Activated naive CD4-positive, alpha-beta T cell treated with anti-CD3 and anti-CD28 coated beads for 36 hours (primary cell): Measurements from ENCODE around the gene SLITRK3. TPM values are rescaled to one million over a fixed set of nuclear protein-coding genes. Genes with fewer than 3 reads are reported as not detected.
"Not testable (repeated sequence)": the region's sequence is repeated elsewhere in the genome, so short reads cannot be mapped to it uniquely, and the experiment has no call there.

ENCODE experiments used
- CTCF ChIA-PET: fragments of 350-600 bp; sonication (Branson Sonifier 250); formaldehyde crosslinking; loops from one replicate; lab custom pipeline; 2021; ENCODE audit warnings: antibody characterized with exemption; lab: Charles Lee
- DNase-seq: peaks from one replicate; pipeline ENCODE4 v3.0.0-alpha.2; 2020
- H3K27ac Mint-ChIP-seq: one replicate; pipeline ENCODE4 v1.8.0; 2021; ENCODE audit warnings: mild to moderate bottlenecking, mixed read lengths
- H3K27me3 Mint-ChIP-seq: one replicate; pipeline ENCODE4 v1.8.0; 2021; ENCODE audit warnings: low read depth, mixed read lengths
- H3K36me3 Mint-ChIP-seq: one replicate; pipeline ENCODE4 v1.8.0; 2021; ENCODE audit warnings: low read depth, mixed read lengths
- H3K4me1 Mint-ChIP-seq: one replicate; pipeline ENCODE4 v1.8.0; 2021; ENCODE audit warnings: low read depth, mixed read lengths
- H3K4me3 Mint-ChIP-seq: one replicate; pipeline ENCODE4 v1.8.0; 2021; ENCODE audit warnings: mild to moderate bottlenecking, moderate library complexity, mixed read lengths
- H3K9me3 Mint-ChIP-seq: one replicate; pipeline ENCODE4 v1.8.0; 2021; ENCODE audit warnings: mixed read lengths
- intact Hi-C: fragments of 100-400 bp; cut with micrococcal nuclease; formaldehyde crosslinking; loops from one replicate; pipeline ENCODE4 v1.15.1; 2023
- total RNA-seq, 2 experiments: library from RNA; stranded (reverse); gene quantifications; one replicate each; pipeline ENCODE4 v1.2.3, GENCODE V29; 2021

SLITRK3 gene
- total RNA-seq, 2 experiments from 2014 or later, result not detected

GRCh38 chr3:165170236-165170635 lies 25.9 kb downstream of the SLITRK3 start:
- intact Hi-C loops, result no loop called here
- Mint-ChIP-seq H3K27ac (no peak overlapping the region), H3K27me3 (no peaks in the 10 kb centered on the region), H3K36me3 (no peaks in the 10 kb centered on the region), H3K4me1 (no peaks in the 10 kb centered on the region), H3K4me3 (no peak overlapping the region), H3K9me3 (peaks cover 2% of the 10 kb centered on the region)
- CTCF ChIA-PET, result no interaction called here
- no peak for DNase-seq

DNA sequence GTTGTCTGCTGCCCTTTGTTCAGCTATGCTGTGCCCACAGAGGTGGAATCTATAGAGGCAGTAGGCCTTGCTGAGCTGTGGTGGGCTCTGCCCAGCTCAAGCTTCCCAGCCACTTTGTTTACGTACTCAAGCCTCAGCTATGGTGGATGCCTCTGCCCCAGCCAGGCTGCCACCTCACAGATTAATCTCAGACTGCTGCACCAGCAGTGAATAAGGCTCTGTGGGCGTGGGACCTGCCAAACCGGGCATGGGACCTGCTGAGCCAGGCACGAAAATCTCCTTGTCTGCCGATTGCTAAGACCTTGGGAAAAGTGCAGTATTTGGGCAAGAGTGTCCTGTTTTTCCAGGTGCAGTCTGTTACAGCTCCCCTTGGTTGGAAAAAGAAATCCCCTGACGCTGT lies 26.8 kb downstream of the SLITRK3 start:
- no peaks in the 10 kb centered on the region for H3K27me3 Mint-ChIP-seq
- H3K4me3 Mint-ChIP-seq, result no peak overlapping the region
- DNase-seq, result no peak
- intact Hi-C loops, result no loop called here
- peaks cover 2% of the 10 kb centered on the region for H3K9me3 Mint-ChIP-seq
- no peak overlapping the region for H3K27ac Mint-ChIP-seq
- no peaks in the 10 kb centered on the region for H3K36me3 Mint-ChIP-seq
- H3K4me1 Mint-ChIP-seq, result no peaks in the 10 kb centered on the region
- CTCF ChIA-PET, result no interaction called here

DNA sequence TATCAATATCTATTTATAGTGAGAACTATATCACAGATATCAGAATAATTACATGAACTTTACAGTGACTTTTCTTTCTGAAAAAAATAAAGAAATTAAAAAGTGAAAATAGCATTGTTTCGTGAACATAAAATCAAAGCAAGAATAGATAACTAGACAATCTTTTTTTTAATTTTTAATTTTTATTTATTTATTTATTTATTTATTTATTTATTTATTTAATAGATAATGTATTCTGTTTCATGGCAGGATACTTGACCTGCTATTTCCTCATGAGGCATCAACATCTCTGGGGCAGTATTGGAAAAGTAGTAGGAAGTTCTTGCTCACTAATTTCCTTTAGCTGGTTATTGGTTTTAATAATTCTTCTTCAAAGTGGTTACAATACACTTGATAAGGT lies 33.3 kb downstream of the SLITRK3 start:
- CTCF ChIA-PET, result interaction anchor here (0.7 kb wide), 1 partner anchor 1850 kb away, joined by 3 read pairs; no protein-coding TSS in a partner anchor

DNA sequence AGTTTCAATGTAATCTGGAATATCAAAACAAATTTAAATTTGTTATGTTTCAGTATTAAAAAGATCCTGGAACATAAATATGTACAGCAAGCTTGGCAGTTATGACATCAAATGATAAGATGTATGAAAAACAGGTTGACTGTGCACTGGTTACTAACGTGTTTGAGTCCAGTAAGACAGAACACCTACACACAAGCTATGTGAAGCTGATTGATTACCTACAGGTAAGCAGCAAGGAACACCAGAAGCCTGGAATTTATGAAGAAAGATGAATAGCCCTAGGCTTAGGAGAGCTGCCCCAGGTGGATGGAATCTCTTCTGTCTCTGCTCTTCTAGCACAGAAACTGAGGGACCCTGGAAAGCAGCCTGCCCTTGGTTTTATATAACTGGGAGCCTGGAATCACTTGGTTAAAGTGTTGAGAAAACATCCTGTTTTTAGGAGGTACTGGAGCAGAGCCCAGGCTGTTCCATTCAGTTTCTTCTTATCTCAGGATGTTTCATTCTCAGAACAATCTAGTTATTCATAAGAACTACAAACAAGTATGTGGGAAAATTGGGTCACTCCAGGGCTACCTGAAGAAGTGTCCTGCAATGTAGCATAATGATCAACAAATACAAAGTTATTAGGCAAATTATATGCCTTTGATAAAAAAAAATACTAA lies 36.3 kb downstream of the SLITRK3 start:
- H3K27me3 Mint-ChIP-seq, result no peaks in the 10 kb centered on the region
- CTCF ChIA-PET, result no interaction called here

More for the DNA sequence above, 33.3 kb downstream of the SLITRK3 start:
- no peak for DNase-seq
- Mint-ChIP-seq H3K9me3 (peaks cover 2% of the 10 kb centered on the region), H3K4me1 (no peaks in the 10 kb centered on the region), H3K36me3 (no peaks in the 10 kb centered on the region), H3K27me3 (no peaks in the 10 kb centered on the region), H3K27ac (no peak overlapping the region), H3K4me3 (no peak overlapping the region)
- intact Hi-C loops, result no loop called here

DNA sequence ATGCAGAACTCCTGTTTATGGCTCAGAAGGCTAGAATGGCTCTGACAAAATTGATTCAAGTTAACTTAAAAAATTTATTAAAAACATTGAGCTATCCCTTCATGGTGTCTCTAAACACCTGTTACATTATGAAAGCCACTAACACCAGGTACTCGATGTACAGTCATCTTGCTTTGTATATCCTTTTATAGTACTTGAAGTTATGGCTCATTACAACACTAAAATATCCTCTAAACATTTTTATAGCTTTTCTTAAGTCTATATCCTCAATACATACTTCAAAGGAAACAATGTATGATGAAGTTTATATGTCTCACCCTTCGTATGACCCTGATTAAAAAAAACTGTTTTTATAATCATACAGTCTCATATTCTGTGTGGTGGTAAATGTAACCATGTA lies 38.2 kb downstream of the SLITRK3 start:
- H3K36me3 Mint-ChIP-seq, result no peaks in the 10 kb centered on the region
- H3K9me3 Mint-ChIP-seq, result no peaks in the 10 kb centered on the region
- intact Hi-C loops, result no loop called here
- H3K27ac Mint-ChIP-seq, result no peak overlapping the region
- H3K27me3 Mint-ChIP-seq, result no peaks in the 10 kb centered on the region
- CTCF ChIA-PET, result no interaction called here
- no peak overlapping the region for H3K4me3 Mint-ChIP-seq
- DNase-seq, result no peak
- H3K4me1 Mint-ChIP-seq, result no peaks in the 10 kb centered on the region

More for the DNA sequence above, 36.3 kb downstream of the SLITRK3 start:
- no peaks in the 10 kb centered on the region for H3K36me3 Mint-ChIP-seq
- H3K27ac Mint-ChIP-seq, result no peak overlapping the region
- H3K4me1 Mint-ChIP-seq, result no peaks in the 10 kb centered on the region
- H3K4me3 Mint-ChIP-seq, result no peak overlapping the region
- no peak for DNase-seq
- H3K9me3 Mint-ChIP-seq, result no peaks in the 10 kb centered on the region
- intact Hi-C loops, result no loop called here

DNA sequence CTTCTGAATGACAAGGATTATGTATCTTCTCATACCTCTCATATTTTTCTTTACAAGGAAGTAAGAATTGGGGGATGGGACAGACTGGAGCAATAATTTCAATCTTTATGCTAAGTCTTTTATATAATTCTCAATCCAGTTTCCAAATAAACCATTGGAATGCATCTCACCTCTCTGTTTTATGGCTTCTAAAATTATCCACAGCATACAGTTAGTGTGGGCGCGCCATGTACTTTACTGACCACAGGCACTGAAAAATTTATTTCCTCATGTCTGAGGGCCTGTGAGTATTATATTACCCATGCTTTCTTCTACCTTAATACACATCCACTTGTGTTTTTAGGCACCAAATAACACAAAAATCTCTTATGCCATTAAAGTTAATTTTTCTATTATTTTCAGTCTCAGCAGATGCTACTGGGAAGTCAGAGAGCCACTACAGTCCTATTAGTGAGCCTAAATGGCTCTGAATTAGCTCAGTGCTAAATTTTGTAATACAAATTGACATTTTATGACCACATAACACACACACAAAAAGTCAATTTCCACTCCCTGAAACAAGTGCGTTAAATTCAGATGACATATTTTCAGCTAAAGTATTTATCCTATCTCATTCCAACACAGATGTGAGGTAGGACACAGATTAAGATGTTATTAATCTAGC lies 39.3 kb downstream of the SLITRK3 start:
- CTCF ChIA-PET, result no interaction called here
- no peaks in the 10 kb centered on the region for H3K36me3 Mint-ChIP-seq
- H3K27ac Mint-ChIP-seq, result no peak overlapping the region
- no peaks in the 10 kb centered on the region for H3K27me3 Mint-ChIP-seq
- H3K9me3 Mint-ChIP-seq, result no peaks in the 10 kb centered on the region
- no peaks in the 10 kb centered on the region for H3K4me1 Mint-ChIP-seq
- DNase-seq, result no peak
- intact Hi-C loops, result no loop called here
- H3K4me3 Mint-ChIP-seq, result no peak overlapping the region

DNA sequence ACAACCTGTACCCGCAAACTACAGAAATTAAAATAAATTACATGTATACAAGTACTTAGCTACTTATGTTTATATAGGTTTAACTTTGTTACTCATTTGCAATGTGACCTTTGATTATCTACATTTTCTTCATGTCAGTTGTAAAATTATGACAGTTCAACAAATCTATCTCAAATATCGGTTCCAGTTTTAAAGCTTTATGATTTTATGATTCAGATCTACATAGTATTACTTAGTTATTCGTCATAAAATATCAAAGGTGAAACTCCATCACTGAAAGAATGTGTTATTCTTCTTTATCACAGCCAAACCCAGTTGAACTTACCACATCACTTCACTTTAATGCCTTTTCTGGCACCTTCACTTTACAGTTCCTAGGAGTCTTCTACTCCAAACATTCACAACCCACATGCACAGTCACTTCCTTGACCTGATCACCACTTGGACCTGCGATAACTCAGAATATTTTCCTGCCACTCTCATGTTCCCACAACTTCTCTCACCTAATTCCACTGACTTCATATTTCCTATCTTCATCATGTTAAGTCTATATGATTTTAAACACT lies 47.2 kb downstream of the SLITRK3 start:
- intact Hi-C loops, result no loop called here
- no peaks in the 10 kb centered on the region for H3K36me3 Mint-ChIP-seq
- peaks cover 3% of the 10 kb centered on the region for H3K9me3 Mint-ChIP-seq
- CTCF ChIA-PET, result no interaction called here
- no peaks in the 10 kb centered on the region for H3K27me3 Mint-ChIP-seq
- no peak overlapping the region for H3K27ac Mint-ChIP-seq
- H3K4me1 Mint-ChIP-seq, result no peaks in the 10 kb centered on the region
- no peak overlapping the region for H3K4me3 Mint-ChIP-seq
- DNase-seq, result no peak

- Mint-ChIP-seq H3K4me1 (no peaks in the 10 kb centered on the region), H3K4me3 (no peak overlapping the region), H3K9me3 (no peaks in the 10 kb centered on the region), H3K27me3 (no peaks in the 10 kb centered on the region), H3K36me3 (no peaks in the 10 kb centered on the region), H3K27ac (no peak overlapping the region)
- DNase-seq, result no peak
- CTCF ChIA-PET, result no interaction called here
- intact Hi-C loops, result no loop called here
These were observed 51.9 kb downstream of the SLITRK3 start for GRCh38 chr3:165144271-165144670.

GRCh38 chr3:165139918-165140317 lies 56.3 kb downstream of the SLITRK3 start:
- CTCF ChIA-PET, H3K27me3 Mint-ChIP-seq, H3K4me3 Mint-ChIP-seq, DNase-seq, H3K9me3 Mint-ChIP-seq, H3K4me1 Mint-ChIP-seq, H3K27ac Mint-ChIP-seq, H3K36me3 Mint-ChIP-seq, intact Hi-C loops: not testable (repeated sequence)

Other genes starting within 250 kb of the SLITRK3 start
- gene SI, start 117.9 kb downstream of the SLITRK3 start, total RNA-seq, result not detected